GM12864 (cell line): ENCODE results near the gene TMEM106B.

ENCODE experiments used
- DNase-seq: peaks from one replicate; pipeline ENCODE4 v3.0.0-alpha.2; 2011; ENCODE audit warnings: low read depth
- H3K4me3 ChIP-seq: 2 replicates; pipeline ENCODE4 v1.5.1; 2011; ENCODE audit warnings: mild to moderate bottlenecking, low read depth, low read length, control low read depth
- TF ChIP-seq, protein P1 (sequence below): IDR thresholded peaks from 2 replicates; pipeline ENCODE4 v1.5.1; 2011; ENCODE audit warnings: low read depth, mild to moderate bottlenecking, moderate library complexity, low read length, control low read depth, inconsistent platforms; ENCODE audit errors: missing control alignments

The TMEM106B gene

GRCh38 chr7:12194426-12194825 is 16.7 kb upstream of the TMEM106B start:
- no peak overlapping the region for H3K4me3 ChIP-seq
- TF ChIP-seq, protein P1, sequence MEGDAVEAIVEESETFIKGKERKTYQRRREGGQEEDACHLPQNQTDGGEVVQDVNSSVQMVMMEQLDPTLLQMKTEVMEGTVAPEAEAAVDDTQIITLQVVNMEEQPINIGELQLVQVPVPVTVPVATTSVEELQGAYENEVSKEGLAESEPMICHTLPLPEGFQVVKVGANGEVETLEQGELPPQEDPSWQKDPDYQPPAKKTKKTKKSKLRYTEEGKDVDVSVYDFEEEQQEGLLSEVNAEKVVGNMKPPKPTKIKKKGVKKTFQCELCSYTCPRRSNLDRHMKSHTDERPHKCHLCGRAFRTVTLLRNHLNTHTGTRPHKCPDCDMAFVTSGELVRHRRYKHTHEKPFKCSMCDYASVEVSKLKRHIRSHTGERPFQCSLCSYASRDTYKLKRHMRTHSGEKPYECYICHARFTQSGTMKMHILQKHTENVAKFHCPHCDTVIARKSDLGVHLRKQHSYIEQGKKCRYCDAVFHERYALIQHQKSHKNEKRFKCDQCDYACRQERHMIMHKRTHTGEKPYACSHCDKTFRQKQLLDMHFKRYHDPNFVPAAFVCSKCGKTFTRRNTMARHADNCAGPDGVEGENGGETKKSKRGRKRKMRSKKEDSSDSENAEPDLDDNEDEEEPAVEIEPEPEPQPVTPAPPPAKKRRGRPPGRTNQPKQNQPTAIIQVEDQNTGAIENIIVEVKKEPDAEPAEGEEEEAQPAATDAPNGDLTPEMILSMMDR: no peak
- DNase-seq: no peak

- no peak overlapping the region for H3K4me3 ChIP-seq
- no peak for DNase-seq
- TF ChIP-seq, protein P1: no peak
These were observed 14.7 kb upstream of the TMEM106B start for GRCh38 chr7:12196386-12196785.

GRCh38 chr7:12199363-12199762 is 11.7 kb upstream of the TMEM106B start:
- TF ChIP-seq, protein P1: no peak
- H3K4me3 ChIP-seq: no peak overlapping the region
- no peak for DNase-seq

DNA sequence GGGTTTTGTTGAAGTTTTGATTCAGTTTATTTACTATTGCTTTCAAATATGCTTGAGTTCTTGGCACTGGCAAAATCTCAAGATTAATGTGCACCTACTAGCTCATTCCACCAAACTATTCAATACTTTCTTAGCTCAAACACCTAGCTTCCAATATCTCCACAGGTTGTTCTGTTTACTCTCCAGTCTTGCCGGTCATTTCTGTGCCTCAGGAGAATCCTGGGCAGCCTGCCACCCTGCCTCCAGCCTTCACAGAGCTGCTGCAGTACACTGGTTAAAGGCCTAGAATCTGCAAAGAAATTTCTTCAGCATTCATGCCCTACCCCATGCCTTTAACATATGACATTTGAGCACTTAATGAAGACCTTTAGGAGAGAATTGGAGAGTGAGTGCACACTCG is 4.0 kb upstream of the TMEM106B start:
- TF ChIP-seq, protein P1: no peak
- no peak overlapping the region for H3K4me3 ChIP-seq
- DNase-seq: no peak

- TF ChIP-seq, protein P1: no peak
- no peak overlapping the region for H3K4me3 ChIP-seq
- DNase-seq: no peak
These were observed 1.9 kb upstream of the TMEM106B start for GRCh38 chr7:12209221-12209620.

- TF ChIP-seq, protein P1: no peak
These were observed 678 bp upstream of the TMEM106B start for GRCh38 chr7:12210179-12211053.

More at GRCh38 chr7:12210179-12211053, 678 bp upstream of the TMEM106B start:
- DNase-seq: no peak
- peak overlapping the region; percentile 73 for H3K4me3 ChIP-seq
